Uterus (tissue), 2 donors: ENCODE measurements around the gene KRTAP12-2.

Experiments used
- POLR2A ChIP-seq, 2 donors: fragments of 450-650 bp; IDR thresholded peaks; one replicate each; pipeline ENCODE4 v1.6.1; 2016; ENCODE audit warnings: antibody characterized with exemption in 2 of 2, mild to moderate bottlenecking in 1 of 2, moderate library complexity in 1 of 2
- TF ChIP-seq, protein P1 (sequence below), 4 experiments: fragments of 200-600 bp in 2 of 4; fragments of 450-650 bp in 2 of 4; sonication (generic) in 2 of 4; IDR thresholded peaks; one replicate each; pipeline ENCODE4 v1.5.1; 2016 to 2019; ENCODE audit warnings: antibody characterized with exemption in 4 of 4, mild to moderate bottlenecking in 2 of 4, moderate library complexity in 1 of 4

DNA sequence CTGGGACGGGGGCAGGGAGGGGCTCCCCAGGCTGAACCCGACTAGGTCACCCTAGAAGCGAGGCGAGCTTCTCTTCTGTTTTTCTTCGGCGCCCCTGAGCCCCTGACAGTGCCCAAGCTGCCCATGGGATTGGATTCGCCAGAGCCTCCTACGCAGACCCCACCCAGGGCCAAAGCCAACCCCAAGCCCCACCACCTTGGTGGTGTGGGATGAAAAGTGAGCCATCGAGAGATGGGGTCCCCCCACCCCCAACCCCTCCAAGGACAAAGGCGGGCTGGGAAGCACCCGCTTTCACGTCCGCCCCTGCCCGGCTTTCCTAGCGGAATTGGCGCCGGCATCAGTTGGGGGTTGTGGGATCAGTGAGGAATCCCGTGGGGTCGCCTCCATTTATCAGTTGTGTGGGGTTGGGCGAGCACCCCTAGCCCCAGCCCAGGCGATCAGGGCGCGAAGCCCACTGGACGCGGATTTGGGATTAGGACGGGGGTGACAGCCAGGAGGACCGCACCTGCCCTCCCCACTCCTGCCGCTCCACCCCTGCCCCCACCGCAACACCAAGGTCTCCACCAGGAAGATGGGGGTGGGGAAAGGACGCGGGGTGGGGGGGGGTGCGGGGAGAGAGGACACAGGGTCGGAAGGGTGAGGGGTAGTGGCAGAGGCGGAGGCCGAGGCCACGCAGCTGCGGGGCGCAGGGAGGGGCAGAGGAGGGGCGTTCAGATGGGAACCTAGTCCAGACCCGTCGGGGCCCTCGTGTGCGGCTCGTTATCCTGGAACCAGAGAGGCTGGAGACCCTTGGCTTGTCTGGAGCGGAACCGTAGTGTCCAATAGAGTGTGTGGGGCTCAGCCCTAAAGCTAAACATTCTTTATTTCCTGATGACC, 40.2 kb upstream of the KRTAP12-2 start:
- no peak for TF ChIP-seq POLR2A (IDR thresholded peaks at IDR 0.05)
- TF ChIP-seq, protein P1, sequence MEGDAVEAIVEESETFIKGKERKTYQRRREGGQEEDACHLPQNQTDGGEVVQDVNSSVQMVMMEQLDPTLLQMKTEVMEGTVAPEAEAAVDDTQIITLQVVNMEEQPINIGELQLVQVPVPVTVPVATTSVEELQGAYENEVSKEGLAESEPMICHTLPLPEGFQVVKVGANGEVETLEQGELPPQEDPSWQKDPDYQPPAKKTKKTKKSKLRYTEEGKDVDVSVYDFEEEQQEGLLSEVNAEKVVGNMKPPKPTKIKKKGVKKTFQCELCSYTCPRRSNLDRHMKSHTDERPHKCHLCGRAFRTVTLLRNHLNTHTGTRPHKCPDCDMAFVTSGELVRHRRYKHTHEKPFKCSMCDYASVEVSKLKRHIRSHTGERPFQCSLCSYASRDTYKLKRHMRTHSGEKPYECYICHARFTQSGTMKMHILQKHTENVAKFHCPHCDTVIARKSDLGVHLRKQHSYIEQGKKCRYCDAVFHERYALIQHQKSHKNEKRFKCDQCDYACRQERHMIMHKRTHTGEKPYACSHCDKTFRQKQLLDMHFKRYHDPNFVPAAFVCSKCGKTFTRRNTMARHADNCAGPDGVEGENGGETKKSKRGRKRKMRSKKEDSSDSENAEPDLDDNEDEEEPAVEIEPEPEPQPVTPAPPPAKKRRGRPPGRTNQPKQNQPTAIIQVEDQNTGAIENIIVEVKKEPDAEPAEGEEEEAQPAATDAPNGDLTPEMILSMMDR (IDR thresholded peaks at IDR 0.05), result no peak
